Vagina (tissue), 2 donors: ENCODE data around the gene COG6.

Experiments
- POLR2AphosphoS5 ChIP-seq, 2 donors: sonication (generic); formaldehyde crosslinking; IDR thresholded peaks; one replicate each; pipeline ENCODE4 v1.9.0; 2017; ENCODE audit warnings: antibody characterized with exemption in 2 of 2, mild to moderate bottlenecking in 2 of 2, low read depth in 1 of 2; ENCODE audit not compliant: insufficient read depth in 1 of 2
- TF ChIP-seq, protein P1 (sequence below), 3 experiments: fragments of 450-650 bp in 2 of 3; fragments of 200-600 bp in 1 of 3; sonication (generic) in 1 of 3; IDR thresholded peaks; one replicate each; pipeline ENCODE4 v1.5.1; 2017 to 2019; ENCODE audit warnings: antibody characterized with exemption in 3 of 3, mild to moderate bottlenecking in 2 of 3, moderate library complexity in 2 of 3

DNA sequence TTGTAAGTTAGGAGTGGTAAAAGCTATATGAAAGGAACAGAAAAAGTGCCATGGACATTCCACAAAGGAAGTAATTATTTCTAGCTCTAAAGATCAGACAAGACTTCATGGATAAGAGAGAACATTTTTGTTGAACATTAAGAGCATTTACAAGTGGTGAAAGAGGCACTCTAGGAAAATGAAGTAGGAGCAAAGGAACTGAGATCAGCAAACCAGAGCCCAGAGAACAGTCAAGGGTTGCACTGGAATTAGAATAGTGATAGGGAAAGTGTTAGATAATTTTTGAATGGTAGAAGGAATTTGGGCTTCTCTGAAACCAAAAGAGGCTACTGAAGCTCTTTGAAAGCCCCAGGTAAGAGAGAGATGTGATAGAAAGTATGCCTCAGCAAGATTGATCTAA, 94.1 kb downstream of the COG6 start:
- TF ChIP-seq, protein P1, sequence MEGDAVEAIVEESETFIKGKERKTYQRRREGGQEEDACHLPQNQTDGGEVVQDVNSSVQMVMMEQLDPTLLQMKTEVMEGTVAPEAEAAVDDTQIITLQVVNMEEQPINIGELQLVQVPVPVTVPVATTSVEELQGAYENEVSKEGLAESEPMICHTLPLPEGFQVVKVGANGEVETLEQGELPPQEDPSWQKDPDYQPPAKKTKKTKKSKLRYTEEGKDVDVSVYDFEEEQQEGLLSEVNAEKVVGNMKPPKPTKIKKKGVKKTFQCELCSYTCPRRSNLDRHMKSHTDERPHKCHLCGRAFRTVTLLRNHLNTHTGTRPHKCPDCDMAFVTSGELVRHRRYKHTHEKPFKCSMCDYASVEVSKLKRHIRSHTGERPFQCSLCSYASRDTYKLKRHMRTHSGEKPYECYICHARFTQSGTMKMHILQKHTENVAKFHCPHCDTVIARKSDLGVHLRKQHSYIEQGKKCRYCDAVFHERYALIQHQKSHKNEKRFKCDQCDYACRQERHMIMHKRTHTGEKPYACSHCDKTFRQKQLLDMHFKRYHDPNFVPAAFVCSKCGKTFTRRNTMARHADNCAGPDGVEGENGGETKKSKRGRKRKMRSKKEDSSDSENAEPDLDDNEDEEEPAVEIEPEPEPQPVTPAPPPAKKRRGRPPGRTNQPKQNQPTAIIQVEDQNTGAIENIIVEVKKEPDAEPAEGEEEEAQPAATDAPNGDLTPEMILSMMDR (IDR thresholded peaks at IDR 0.05) = no peak
- TF ChIP-seq POLR2AphosphoS5 (IDR thresholded peaks at IDR 0.05; ENCODE audit: insufficient read depth in 1 of 2, low read depth in 1 of 2) = no peak
